COR-L47 (cell line): ENCODE results near the gene C1orf159.
"Not testable (repeated sequence)": the region's sequence is repeated elsewhere in the genome, so short reads cannot be mapped to it uniquely, and the experiment has no call there.

Experiments used
- DNase-seq: peaks from one replicate; lab custom pipeline; 2025; lab: John Stamatoyannopoulos, UW

C1orf159 gene

DNA sequence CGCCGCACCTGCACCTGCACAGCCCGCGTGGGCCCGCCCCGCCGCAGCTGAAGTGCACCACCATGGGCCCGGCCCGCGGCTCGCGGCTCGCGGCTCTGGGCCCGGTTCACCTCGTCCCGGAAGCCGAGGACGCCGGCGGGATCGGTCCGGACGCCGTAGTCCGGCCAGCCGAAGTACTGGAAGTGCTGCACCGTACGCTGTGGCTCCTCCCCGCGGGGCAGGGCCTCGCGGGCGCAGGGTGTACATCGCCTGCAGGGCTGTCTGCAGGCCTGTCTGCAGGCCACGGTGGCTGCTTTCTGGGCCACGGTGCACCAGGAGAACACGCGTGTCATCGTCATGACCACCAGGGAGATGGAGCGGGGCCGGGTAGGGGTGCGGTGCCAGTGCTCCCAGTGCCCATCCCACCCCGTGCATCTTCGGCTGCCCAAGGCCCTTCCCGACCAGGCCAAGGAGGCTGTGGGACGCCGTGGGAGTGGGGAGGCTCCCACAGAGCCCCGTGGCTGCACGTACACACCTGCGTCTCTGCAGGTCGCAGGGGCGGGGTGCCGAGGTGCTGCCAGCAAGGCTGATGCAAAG, 48.5 kb downstream of the C1orf159 start:
- DNase-seq: no peak

DNA sequence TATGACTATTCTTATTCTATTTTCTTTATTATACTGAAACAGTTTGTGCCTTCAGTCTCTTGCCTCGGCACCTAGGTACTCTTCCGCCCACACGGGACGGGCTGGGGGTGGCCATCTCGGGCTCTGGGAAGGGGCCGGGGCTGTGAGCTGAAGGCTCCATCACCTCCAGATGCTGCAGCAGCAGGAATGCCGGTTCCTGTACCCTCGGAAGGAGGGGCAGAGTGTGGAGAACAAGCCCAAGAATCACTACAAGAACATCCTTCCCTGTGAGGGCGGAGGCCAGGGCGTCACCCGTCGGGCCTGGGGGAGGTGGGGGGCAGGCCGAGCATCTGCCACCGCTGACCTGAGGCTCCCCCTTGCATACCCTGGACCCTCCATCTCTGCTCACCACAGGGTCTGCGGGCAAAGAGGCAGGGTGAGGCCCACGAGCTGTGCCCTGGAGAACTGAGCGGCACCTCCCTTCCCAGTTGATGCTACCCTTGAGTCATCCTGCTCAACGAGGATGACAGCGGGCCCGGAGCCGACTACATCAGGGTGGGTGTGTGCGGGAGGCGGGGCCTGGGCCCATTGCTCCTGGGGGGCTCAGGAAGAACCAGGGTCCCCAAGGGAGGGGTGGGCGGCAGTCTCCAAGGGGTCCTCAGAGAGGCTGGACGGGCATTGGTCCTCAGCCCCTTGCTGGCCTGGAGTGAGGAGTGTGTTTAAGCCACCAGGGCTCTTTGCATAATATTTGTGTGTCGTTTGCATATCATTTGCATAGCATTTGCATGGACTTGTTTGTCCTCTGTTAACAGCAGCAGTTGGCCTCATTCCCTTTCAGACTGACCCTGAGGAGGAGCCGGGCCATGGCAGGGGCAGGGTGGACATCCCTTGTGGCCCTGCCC, 49.2 kb downstream of the C1orf159 start:
- DNase-seq: no peak

DNA sequence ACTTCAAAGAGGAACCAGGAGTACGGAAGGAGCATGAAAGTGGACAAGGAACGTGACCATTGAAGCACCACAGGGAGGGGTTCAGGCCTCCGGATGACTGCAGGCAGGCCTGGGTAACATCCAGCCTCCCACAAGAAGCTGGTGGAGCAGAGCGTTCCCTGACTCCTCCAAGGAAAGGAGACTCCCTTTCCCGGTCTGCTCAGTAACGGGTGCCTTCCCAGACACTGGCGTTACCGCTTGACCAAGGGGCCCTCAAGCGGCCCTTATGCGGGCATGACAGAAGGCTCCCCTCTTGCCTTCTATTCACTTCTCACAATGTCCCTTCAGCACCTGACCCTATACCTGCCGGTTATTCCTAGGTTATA, 50.0 kb downstream of the C1orf159 start:
- DNase-seq: not testable (repeated sequence)

- no peak for DNase-seq
Measured at GRCh38 chr1:1065265-1065939, 50.5 kb downstream of the C1orf159 start.

GRCh38 chr1:1063945-1064831, 51.7 kb downstream of the C1orf159 start:
- DNase-seq: peak; percentile 31

DNA sequence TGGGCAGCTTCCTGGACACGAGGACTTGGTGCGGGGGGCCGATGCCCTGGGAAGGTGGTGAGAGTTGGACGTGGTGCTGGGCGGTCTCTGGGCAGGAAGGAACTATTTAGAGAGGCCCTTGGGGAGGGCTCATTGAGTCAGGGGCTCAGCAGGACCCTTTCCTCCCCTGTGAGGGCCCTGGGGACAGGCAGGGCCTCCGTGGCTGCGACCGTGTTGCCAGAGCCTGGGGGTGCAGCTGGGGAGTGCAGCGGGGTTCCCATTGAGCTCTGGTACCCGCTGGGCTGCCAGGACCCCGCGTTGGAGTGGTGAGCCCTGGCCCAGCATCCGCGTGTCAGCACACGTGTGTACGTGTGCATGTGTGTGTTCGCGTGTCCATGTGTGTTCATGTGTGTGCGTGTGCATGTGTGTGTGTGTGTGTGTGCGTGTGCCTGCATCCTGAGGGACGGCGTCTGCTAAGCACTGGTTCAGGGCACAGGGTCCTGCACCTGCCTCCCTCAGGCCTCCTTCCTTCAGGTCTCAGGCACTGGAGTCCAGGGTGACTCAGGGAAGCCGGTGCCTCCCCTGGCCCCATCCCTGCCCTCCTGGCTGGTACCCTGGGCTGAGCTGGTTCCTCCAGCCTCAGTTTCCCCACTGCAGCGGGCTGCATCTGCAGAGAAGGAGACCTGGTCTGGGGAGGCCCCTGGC, 52.5 kb downstream of the C1orf159 start:
- DNase-seq: no peak

- DNase-seq: no peak
Measured at GRCh38 chr1:1062348-1063163, 53.3 kb downstream of the C1orf159 start.

GRCh38 chr1:1061682-1062345, 54.1 kb downstream of the C1orf159 start:
- DNase-seq: no peak

GRCh38 chr1:1060281-1061000, 55.4 kb downstream of the C1orf159 start:
- no peak for DNase-seq

DNA sequence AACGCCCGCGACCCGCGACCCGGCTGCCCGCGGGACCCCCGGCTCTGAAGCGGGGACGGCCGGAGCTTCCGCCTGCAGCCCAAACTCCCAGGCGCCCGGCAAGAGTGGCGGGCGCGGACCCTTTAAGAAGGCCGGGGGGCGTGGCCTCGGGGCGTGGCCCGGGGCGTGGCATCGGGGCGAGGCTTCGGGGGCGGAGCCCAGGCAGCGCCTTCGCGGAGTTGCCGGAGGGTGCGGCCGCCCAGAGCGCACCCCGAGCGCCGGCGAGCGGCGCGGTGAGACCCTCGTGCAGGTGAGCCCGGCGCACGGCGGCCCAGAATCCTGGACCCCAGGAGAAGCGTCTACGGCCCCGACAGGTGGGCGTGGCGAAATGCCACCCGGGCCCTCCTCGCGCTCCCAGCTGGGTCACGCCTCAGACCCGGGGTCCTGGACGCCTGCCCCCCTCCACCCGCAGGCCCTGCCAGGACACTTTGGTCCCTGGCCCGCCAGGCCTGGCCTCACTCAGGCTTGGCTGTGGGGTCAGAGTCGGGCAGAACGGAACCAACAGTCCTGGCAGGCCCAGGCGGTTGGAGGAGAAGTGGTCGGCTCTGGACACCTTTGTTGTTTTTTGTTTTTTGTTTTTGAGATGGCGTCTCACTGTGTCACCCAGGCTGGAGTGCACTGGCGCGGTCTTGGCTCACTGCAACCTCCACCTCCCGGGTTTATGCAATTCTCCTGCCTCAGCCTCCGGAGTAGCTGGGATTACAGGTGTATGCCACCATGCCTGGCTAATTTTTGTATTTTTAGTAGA, 56.2 kb downstream of the C1orf159 start:
- peak; percentile 85 for DNase-seq

DNA sequence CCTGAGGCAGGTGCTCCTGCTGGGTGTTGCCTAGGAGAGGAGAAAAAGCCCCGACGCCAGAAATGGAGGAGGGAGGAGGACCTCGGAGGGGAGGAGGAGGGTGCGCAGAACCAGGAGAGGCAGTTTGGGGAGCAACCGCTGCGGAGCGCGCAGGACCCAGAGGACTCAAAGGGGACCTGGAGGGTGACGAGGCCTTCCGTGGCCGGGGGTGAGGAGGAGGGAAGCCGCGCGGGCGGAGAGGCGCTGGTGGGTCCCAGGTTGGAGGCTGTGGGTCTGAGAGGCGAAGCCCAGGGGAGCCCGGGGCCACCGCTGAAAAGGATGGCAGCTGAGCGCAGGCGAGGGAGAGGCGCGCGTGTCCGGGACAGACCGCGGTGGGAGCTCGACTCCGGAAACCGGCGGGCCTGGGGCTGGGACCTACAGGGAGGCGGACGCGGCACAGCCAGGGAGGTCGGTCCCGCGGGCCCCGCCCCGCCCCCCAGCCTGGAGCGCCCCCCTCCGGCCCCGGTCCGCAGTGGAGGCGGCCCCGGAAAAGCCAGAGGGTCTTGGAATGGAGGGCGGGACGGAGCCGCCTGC, 56.9 kb downstream of the C1orf159 start:
- no peak for DNase-seq

DNA sequence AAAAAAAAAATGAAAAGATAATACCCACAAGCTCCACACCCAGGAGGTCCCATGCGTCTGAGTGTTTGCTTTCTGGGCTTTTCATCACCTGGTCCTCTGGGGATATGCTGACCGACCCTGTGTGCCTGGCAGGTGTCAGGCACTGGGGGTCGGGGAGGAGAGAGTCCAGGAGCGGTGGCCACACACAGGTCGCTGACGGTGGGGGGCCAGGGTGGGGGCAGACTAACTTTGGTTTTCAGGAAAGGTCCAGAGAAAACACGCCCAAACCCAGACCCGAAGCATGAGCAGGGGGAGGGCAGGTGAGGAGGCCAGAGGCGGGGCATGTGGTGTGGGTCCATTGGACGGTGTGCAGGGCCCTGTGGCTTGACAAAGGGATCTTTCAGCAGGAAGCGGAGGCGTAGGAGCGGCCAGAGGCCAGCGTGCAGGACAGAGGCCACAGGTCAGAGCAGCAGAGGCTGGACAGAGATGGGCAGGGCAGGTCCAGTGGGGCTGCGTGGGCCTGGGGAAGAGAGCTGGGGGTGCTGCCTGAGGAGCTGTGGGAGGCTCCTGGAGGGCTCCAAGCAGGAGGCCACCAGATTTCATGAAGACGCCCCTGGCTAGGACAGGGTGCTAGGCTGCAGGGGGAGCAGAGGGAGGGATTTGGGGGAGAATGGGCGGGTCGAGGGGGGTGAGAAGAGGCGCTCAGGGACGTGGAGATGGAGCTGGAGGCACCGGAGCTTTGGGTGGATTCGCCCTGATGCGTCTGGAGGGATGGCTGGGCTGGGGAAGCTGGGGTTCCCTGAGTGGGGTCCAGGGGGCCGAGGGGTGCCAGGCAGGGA, 57.6 kb downstream of the C1orf159 start:
- no peak for DNase-seq

GRCh38 chr1:1057769-1058087, 58.2 kb downstream of the C1orf159 start:
- not testable (repeated sequence) for DNase-seq

DNA sequence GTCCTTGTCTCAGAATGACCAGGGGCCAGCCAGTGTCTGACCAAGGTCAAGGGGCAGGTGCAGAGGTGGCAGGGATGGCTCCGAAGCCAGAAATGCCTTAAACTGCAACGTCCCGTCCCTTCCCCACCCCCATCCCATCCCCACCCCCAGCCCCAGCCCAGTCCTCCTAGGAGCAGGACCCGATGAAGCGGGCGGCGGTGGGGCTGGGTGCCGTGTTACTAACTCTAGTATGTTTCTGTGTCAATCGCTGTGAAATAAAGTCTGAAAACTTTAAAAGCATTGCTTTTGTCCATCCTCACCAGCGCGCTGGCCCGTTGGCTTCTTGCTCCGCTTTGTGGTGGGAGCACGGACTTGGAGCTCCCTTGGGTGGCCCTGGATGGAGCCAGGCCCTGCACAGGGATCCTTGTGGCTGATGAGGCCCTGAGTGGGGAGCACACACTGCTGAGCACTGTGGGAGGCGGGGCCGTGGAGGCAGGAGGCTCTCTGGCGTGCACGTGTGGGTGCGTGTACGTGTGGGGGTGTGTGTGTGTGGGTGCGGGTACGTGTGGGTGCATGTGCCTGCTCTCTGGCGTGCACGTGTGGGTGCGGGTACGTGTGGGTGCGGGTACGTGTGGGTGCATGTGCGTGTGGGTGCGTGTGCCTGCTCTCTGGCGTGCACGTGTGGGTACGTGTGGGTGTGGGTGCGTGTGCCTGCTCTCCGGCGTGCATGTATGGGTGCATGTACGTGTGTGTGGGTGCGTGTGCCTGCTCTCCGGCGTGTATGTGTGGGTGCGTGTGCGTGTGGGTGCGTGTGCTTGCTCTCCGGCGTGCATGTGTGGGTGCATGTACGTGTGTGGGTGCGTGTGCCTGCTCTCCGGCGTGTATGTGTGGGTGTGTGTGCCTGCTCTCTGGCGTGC, 59.8 kb downstream of the C1orf159 start:
- no peak for DNase-seq

DNA sequence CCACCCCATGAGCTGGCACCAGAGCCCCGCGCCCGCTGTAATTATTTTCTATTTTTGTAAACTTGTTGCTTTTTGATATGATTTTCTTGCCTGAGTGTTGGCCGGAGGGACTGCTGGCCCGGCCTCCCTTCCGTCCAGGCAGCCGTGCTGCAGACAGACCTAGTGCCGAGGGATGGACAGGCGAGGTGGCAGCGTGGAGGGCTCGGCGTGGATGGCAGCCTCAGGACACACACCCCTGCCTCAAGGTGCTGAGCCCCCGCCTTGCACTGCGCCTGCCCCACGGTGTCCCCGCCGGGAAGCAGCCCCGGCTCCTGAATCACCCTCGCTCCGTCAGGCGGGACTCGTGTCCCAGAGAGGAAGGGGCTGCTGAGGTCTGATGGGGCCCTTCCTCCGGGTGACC, 60.9 kb downstream of the C1orf159 start:
- DNase-seq: no peak

- DNase-seq: no peak
Measured at GRCh38 chr1:1054099-1054700, 61.7 kb downstream of the C1orf159 start.
